ENCODE measurements around the gene ZNF154.
"Not testable (repeated sequence)": the region's sequence is repeated elsewhere in the genome, so short reads cannot be mapped to it uniquely, and the experiment has no call there.

Gene ZNF154

GRCh38 chr19:57708641-57709361 is at the start of gene ZNF154:
TSS of gene ZNF154 (minus strand) at chr19:57709204. CDS start at chr19:57708971, 233 bp downstream.
- peak; percentile 31 to 38 for DNase-seq (ENCODE audit: low read depth in 2 of 2)

DNA sequence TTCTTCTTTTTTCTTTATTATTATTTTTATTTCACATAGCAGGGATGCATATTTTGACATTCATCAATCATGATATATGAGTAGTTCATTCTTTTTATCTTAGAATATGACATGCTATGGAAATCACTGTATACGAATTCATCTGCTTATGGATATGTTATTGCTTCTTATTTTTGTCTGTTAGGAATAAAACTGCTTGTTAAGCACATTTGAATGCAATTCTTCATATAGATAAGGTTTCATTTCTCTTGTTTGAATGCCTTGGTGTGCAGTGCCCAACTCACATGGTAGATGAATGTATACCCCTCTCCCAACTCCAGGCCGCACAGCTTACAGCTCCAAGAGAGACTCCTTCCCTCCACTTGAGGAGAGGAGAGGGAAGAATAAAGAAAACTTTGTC is 48.9 kb upstream of the ZNF154 start:
- DNase-seq (ENCODE audit: low read depth in 2 of 2): no peak

- DNase-seq (ENCODE audit: low read depth in 2 of 2): no peak
These were observed 46.0 kb upstream of the ZNF154 start for GRCh38 chr19:57755031-57755430.

- DNase-seq (ENCODE audit: low read depth in 2 of 2): no peak
These were observed 45.2 kb upstream of the ZNF154 start for GRCh38 chr19:57754091-57754673.

- no peak for DNase-seq (ENCODE audit: low read depth in 2 of 2)
These were observed 39.0 kb upstream of the ZNF154 start for GRCh38 chr19:57748029-57748428.

- DNase-seq (ENCODE audit: low read depth in 2 of 2): no peak
These were observed 38.4 kb upstream of the ZNF154 start for GRCh38 chr19:57747472-57747807.

DNA sequence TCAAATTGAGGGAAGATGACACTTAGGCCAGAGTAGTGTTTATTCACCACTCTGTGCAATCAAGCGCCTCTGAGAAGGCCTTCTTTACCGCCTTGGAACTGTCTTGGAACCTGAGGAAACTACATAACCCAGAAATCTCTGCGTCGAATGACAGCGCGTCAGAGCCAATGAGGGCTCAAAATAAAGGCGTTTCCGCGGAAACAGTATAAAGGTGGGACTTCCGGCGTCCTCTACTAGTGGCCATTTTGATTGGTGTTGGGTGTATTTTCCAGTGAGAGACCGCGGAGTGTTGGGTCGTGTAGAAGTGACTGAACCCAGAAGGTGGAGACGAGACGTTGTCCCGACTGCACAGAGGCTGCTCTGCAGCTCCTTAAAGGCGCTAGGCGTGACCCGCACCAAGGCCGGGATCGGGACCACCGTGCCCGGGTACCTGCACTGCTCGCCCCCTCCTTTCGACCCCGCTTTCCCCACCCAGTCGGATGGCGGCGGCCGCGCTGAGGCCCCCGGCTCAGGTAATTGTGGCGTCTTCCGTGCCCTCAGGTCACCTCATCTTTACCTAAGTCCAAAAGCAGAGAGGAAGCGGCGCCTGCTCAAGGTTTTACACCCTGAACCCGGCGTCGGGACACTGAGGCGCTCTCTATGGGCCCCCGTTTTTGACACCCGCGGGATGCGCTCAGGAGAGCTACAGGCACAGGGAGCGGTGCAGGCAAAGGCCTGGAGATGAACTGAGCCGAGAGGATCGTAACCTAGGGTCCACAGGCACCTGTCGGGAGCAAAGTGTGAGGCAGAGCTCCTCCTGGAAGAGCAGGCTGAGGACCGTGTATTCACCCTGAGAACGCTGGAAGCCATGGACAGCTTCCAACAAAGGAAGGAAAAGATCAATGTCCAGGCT is 37.8 kb upstream of the ZNF154 start, which contains the start of gene ZNF776:
ZNF776 (plus strand) TSS at position 236 of the 892 bp plus-strand sequence; CDS start at position 480, 244 bp downstream.
- peak; percentile 81 to 83 for DNase-seq (ENCODE audit: low read depth in 2 of 2)

DNA sequence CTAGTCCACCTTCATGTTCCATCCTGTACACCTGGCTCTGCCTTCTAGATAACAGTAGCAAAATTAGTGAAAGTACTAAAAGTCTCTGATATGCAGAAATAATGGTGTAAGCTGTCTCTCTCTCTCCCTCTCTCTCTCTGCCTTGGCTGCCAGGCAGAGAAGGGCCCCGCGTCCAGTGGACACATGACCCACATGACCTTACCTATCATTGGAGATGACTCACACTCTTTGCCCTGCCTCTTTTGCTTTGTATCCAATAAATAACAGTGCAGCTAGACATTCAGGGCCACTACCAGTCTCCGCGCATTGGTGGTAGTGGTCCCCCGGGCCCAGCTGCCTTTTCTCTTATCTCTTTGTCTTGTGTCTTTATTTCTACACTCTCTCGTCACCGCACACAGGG is 29.8 kb upstream of the ZNF154 start:
- DNase-seq (ENCODE audit: low read depth in 2 of 2): not testable (repeated sequence)

DNA sequence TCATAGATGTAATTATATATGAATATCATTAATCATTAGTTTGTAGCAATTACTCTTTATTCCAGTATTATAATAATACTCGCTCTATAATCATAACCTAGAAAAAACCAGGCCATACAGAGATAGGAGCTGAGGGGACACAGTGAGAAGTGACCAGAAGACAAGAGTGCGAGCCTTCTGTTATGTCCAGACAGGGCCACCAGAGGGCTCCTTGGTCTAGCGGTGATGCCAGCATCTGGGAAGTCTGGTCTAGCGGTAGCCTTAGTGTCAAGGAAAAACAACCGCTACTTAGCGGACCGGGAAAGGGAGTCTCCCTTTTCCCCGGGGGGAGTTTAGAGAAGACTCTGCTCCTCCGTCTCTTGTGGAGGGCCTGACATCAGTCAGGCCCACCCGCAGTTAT is 29.3 kb upstream of the ZNF154 start:
- DNase-seq (ENCODE audit: low read depth in 2 of 2): not testable (repeated sequence)

- DNase-seq (ENCODE audit: low read depth in 2 of 2): no peak
These were observed 11.9 kb upstream of the ZNF154 start for GRCh38 chr19:57720878-57721277.

DNA sequence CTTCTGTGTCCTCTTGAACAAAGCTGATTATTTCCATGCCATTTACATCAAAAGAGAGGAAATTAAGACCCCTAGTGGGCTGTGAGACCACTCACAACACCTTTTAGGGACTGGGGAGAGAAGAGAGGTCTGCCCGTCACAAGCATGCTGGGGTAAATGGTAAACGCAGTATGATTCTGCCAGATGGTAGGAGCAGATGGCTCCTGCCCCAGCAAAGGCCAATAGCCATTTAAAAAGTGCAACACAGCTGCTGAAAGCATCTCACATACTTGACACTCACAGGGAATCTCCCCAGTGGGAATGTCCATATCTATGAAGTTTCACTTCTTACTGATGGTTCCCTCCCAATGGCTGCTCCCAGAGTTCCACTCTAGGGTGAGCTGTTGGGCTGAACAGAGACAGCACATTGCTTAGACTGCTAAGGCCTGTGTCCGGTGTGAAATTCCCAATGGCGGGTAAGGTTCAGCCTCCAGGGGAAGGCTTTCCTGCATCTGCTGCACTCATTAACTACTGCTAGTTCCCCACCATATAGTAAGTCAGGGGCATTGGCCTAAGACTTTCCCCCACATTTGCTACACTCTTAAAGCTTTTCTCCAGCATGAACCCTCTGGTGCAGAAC is 11.0 kb upstream of the ZNF154 start:
- DNase-seq (ENCODE audit: low read depth in 2 of 2): no peak

DNA sequence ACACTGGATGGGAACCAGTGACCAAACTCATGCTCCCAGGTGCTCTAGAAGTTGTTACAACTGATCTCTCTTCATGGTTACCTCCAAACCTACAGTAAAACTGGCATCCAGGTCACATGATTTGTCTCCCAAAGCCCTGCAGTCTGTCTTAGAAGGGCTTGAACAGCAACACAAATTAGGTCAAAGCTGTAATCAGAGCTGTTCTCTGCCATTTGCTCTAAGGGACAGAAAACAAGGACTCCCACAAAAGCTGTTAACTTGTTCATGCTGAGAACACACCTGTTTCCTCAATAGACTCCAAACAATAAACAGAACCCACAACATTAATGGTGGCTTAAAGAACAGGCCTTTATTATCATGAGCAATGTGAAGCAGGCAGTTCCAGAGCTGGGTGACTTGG is 10.4 kb upstream of the ZNF154 start:
- DNase-seq (ENCODE audit: low read depth in 2 of 2): no peak

- DNase-seq (ENCODE audit: low read depth in 2 of 2): no peak
These were observed 3.2 kb upstream of the ZNF154 start for GRCh38 chr19:57712222-57712621.

GRCh38 chr19:57709616-57710015 is 612 bp upstream of the ZNF154 start:
- no peak for DNase-seq (ENCODE audit: low read depth in 2 of 2)

DNA sequence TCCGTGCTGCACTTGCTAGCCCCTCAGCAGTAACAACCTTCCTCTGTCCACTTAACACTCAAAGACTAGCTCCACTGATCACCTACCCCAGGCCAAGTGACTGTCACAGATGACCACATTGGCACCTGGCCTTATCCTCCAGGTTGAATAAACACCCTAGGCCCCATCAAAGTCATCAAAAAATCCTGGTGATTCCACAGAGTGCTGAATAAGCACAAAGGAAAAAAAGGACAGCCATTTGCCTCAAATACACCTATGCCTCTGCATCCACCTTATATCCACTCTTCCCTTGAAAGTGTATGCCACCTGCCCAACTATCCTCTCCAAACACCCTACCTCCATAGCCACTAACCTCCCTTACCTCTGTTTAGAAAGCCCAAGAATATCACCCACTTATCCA is 2.7 kb downstream of the ZNF154 start:
- no peak for DNase-seq (ENCODE audit: low read depth in 2 of 2)

DNA sequence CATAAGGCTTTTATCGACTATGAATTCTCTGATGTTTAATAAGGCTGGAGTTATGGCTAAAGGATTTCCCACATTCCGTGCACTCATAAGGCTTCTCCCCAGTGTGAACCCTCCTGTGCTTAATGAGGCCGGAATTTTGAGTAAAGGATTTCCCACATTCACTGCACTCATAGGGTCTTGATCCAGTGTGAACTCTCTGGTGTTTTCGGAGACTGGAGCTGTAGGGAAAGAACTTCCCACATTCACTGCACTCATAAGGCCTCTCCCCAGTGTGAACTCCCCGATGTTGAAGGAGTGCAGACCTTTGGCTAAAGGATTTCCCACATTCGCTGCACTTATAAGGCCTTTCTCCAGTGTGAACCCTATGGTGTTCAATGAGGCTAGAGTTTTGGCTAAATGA is 7.4 kb downstream of the ZNF154 start:
- no peak for DNase-seq (ENCODE audit: low read depth in 2 of 2)

- no peak for DNase-seq (ENCODE audit: low read depth in 2 of 2)
These were observed 19.3 kb downstream of the ZNF154 start for GRCh38 chr19:57689750-57690149.

GRCh38 chr19:57688011-57688763 is 20.8 kb downstream of the ZNF154 start:
- DNase-seq (ENCODE audit: low read depth in 2 of 2): no peak

GRCh38 chr19:57687363-57688010 is 21.5 kb downstream of the ZNF154 start:
- no peak for DNase-seq (ENCODE audit: low read depth in 2 of 2)

- DNase-seq (ENCODE audit: low read depth in 2 of 2): no peak
These were observed 22.3 kb downstream of the ZNF154 start for GRCh38 chr19:57686727-57687126.

- no peak for DNase-seq (ENCODE audit: low read depth in 2 of 2)
These were observed 26.7 kb downstream of the ZNF154 start for GRCh38 chr19:57682226-57682766.

All from fibroblast of skin of left quadriceps (primary cell).